WERI-Rb-1 (cell line): Measurements from ENCODE around the gene CHST11.

Experiments
- DNase-seq: peaks from one replicate; pipeline ENCODE4 v3.0.0-alpha.2; 2020
- H3K27ac ChIP-seq: fragments of 250-450 bp; sonication (Bioruptor Pico); 2 replicates; pipeline ENCODE4 v1.5.1; 2020; ENCODE audit warnings: mild to moderate bottlenecking, moderate library complexity
- H3K27me3 ChIP-seq: fragments of 250-450 bp; sonication (Bioruptor Pico); 2 replicates; pipeline ENCODE4 v1.5.1; 2021; ENCODE audit warnings: mild to moderate bottlenecking, low read depth, moderate library complexity; ENCODE audit not compliant: insufficient read depth, severe bottlenecking
- H3K36me3 ChIP-seq: fragments of 250-450 bp; sonication (Bioruptor Pico); 2 replicates; pipeline ENCODE4 v1.5.1; 2020; ENCODE audit warnings: mild to moderate bottlenecking, moderate library complexity
- H3K4me3 ChIP-seq: 2 replicates; pipeline ENCODE4 v1.5.1; 2011; ENCODE audit warnings: low read depth, mild to moderate bottlenecking, control low read depth, low read length
- H3K9me3 ChIP-seq: fragments of 250-450 bp; sonication (Bioruptor Pico); 2 replicates; pipeline ENCODE4 v1.5.1; 2021; ENCODE audit warnings: mild to moderate bottlenecking, moderate library complexity; ENCODE audit not compliant: severe bottlenecking
- CTCF ChIP-seq: IDR thresholded peaks from 2 replicates; pipeline ENCODE4 v1.5.1; 2011; ENCODE audit warnings: low read depth, mild to moderate bottlenecking, control low read depth, inconsistent platforms, low read length

Gene CHST11

GRCh38 chr12:104650541-104650940, 193.8 kb downstream of the CHST11 start:
- Histone ChIP-seq H3K27ac (no peak overlapping the region), H3K4me3 (no peak overlapping the region), H3K27me3 (no peaks in the 10 kb centered on the region), H3K36me3 (no peaks in the 10 kb centered on the region), H3K9me3 (no peaks in the 10 kb centered on the region)
- no peak for TF ChIP-seq CTCF
- no peak for DNase-seq

- no peak for TF ChIP-seq CTCF
- no peaks in the 10 kb centered on the region for H3K9me3 ChIP-seq
- H3K36me3 ChIP-seq, result no peaks in the 10 kb centered on the region
- no peak for DNase-seq
- no peaks in the 10 kb centered on the region for H3K27me3 ChIP-seq
- no peak overlapping the region for H3K27ac ChIP-seq
- no peak overlapping the region for H3K4me3 ChIP-seq
Observed at GRCh38 chr12:104651811-104652210, 195.1 kb downstream of the CHST11 start.

GRCh38 chr12:104652358-104652757, 195.6 kb downstream of the CHST11 start:
- no peak for TF ChIP-seq CTCF
- Histone ChIP-seq H3K9me3 (no peaks in the 10 kb centered on the region), H3K27ac (no peak overlapping the region), H3K36me3 (no peaks in the 10 kb centered on the region), H3K27me3 (no peaks in the 10 kb centered on the region), H3K4me3 (no peak overlapping the region)
- no peak for DNase-seq

GRCh38 chr12:104652910-104653309, 196.2 kb downstream of the CHST11 start:
- Histone ChIP-seq H3K27ac (no peak overlapping the region), H3K9me3 (no peaks in the 10 kb centered on the region), H3K36me3 (no peaks in the 10 kb centered on the region), H3K27me3 (no peaks in the 10 kb centered on the region), H3K4me3 (no peak overlapping the region)
- DNase-seq, result no peak
- TF ChIP-seq CTCF, result no peak

- no peak overlapping the region for H3K4me3 ChIP-seq
- no peaks in the 10 kb centered on the region for H3K9me3 ChIP-seq
- peak; percentile 36 for DNase-seq
- H3K27me3 ChIP-seq, result no peaks in the 10 kb centered on the region
- H3K36me3 ChIP-seq, result no peaks in the 10 kb centered on the region
- peak; percentile 48 for TF ChIP-seq CTCF
- H3K27ac ChIP-seq, result no peak overlapping the region
Observed at GRCh38 chr12:104653730-104654664, 197.2 kb downstream of the CHST11 start.
